ENCODE data around the gene TKT. TPM values are rescaled to one million over a fixed set of nuclear protein-coding genes. Genes with fewer than 3 reads are reported as not detected.
"Not testable (repeated sequence)": the region's sequence is repeated elsewhere in the genome, so short reads cannot be mapped to it uniquely, and the experiment has no call there.

Gene TKT
- total and polyA plus RNA-seq, 2 donors from 2014 or later: 182 to 224 TPM

- no peak for FAIRE-seq
- intact Hi-C loops (cut with DNase I): no loop called here
- H3K4me1 ChIP-seq (ENCODE audit: control insufficient read depth in 2 of 3, insufficient read depth in 2 of 3, low read depth in 1 of 3, low read length in 3 of 3): peaks cover 0 to 22% (median 9%) of the 10 kb centered on the region in 3 donors
- no peak overlapping the region for H3K27ac ChIP-seq (ENCODE audit: low read depth in 2 of 2, low read length in 2 of 2)
- H3K27me3 ChIP-seq (ENCODE audit: control insufficient read depth, insufficient read depth, low read length): no peaks in the 10 kb centered on the region
- peak in 2 of 5 donors; percentile 18 to 53 for DNase-seq
- H3K9ac ChIP-seq (ENCODE audit: low read length in 3 of 3): peak overlapping the region in 2 of 3 donors; percentile 4 to 82
- TF ChIP-seq, protein P1, sequence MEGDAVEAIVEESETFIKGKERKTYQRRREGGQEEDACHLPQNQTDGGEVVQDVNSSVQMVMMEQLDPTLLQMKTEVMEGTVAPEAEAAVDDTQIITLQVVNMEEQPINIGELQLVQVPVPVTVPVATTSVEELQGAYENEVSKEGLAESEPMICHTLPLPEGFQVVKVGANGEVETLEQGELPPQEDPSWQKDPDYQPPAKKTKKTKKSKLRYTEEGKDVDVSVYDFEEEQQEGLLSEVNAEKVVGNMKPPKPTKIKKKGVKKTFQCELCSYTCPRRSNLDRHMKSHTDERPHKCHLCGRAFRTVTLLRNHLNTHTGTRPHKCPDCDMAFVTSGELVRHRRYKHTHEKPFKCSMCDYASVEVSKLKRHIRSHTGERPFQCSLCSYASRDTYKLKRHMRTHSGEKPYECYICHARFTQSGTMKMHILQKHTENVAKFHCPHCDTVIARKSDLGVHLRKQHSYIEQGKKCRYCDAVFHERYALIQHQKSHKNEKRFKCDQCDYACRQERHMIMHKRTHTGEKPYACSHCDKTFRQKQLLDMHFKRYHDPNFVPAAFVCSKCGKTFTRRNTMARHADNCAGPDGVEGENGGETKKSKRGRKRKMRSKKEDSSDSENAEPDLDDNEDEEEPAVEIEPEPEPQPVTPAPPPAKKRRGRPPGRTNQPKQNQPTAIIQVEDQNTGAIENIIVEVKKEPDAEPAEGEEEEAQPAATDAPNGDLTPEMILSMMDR (IDR thresholded peaks at IDR 0.05; ENCODE audit: borderline replicate concordance, extremely low read depth, insufficient read depth): no peak
- H3K36me3 ChIP-seq (ENCODE audit: control insufficient read depth in 2 of 3, insufficient read depth in 3 of 3, low read length in 3 of 3): no peaks in the 10 kb centered on the region
- H3K9me3 ChIP-seq (ENCODE audit: control insufficient read depth in 2 of 3, insufficient read depth in 1 of 3, low read length in 3 of 3): no peaks in the 10 kb centered on the region
- peak overlapping the region; percentile 57 to 84 (median 81) for H3K4me3 ChIP-seq (ENCODE audit: low read length in 3 of 3)
These were observed 1.9 kb downstream of the TKT start for GRCh38 chr3:53253707-53254508.

- intact Hi-C loops (cut with DNase I); H3K9me3 ChIP-seq (ENCODE audit: control insufficient read depth in 2 of 3, insufficient read depth in 1 of 3, low read length in 3 of 3); H3K27me3 ChIP-seq (ENCODE audit: control insufficient read depth, insufficient read depth, low read length); DNase-seq; H3K27ac ChIP-seq (ENCODE audit: low read depth in 2 of 2, low read length in 2 of 2); H3K36me3 ChIP-seq (ENCODE audit: control insufficient read depth in 2 of 3, insufficient read depth in 3 of 3, low read length in 3 of 3); FAIRE-seq; H3K4me3 ChIP-seq (ENCODE audit: low read length in 3 of 3): not testable (repeated sequence)
- H3K9ac ChIP-seq (ENCODE audit: low read length in 3 of 3): peak overlapping the region in 1 of 3 donors; percentile 26
- H3K4me1 ChIP-seq (ENCODE audit: control insufficient read depth in 2 of 3, insufficient read depth in 2 of 3, low read depth in 1 of 3, low read length in 3 of 3): peaks cover 0 to 24% (median 9%) of the 10 kb centered on the region in 3 donors
These were observed 2.9 kb downstream of the TKT start for GRCh38 chr3:53252947-53253322.

GRCh38 chr3:53252096-53252946, 3.5 kb downstream of the TKT start:
- DNase-seq: no peak
- Histone ChIP-seq H3K9ac (ENCODE audit: low read length in 3 of 3) (no peak overlapping the region), H3K9me3 (ENCODE audit: control insufficient read depth in 2 of 3, insufficient read depth in 1 of 3, low read length in 3 of 3) (no peaks in the 10 kb centered on the region), H3K27me3 (ENCODE audit: control insufficient read depth, insufficient read depth, low read length) (no peaks in the 10 kb centered on the region), H3K4me1 (ENCODE audit: control insufficient read depth in 2 of 3, insufficient read depth in 2 of 3, low read depth in 1 of 3, low read length in 3 of 3) (peaks cover 0 to 24% (median 9%) of the 10 kb centered on the region in 3 donors), H3K27ac (ENCODE audit: low read depth in 2 of 2, low read length in 2 of 2) (peak overlapping the region in 1 of 2 donors; percentile 28), H3K4me3 (ENCODE audit: low read length in 3 of 3) (peak overlapping the region in 1 of 3 donors; percentile 12), H3K36me3 (ENCODE audit: control insufficient read depth in 2 of 3, insufficient read depth in 3 of 3, low read length in 3 of 3) (no peaks in the 10 kb centered on the region)
- intact Hi-C loops (cut with DNase I): no loop called here
- TF ChIP-seq, protein P1 (IDR thresholded peaks at IDR 0.05; ENCODE audit: borderline replicate concordance, extremely low read depth, insufficient read depth): no peak
- no peak for FAIRE-seq

Measured in kidney (tissue), 14 donors.